ENCODE data around the gene TRPM3.

DNA sequence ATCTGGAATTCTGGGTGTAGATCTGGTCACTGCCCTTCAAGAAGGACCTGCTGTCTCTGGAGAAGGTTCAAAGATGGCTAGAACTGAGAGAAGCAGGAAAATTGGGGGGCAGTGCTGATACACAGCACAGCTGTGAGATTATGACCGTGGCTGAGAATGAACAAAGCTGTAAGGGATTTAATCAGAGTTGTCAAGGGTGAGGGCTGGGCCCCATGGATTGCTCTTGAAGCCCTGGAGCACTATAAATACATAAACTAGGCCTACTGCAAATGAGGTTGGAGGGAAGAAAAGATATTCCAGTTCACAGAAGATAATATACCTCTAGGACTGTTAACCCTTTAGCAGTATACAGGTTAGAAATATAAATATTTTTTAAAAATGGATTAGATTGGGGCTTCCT, 620.6 kb downstream of the TRPM3 start:
- TF ChIP-seq, protein P1, sequence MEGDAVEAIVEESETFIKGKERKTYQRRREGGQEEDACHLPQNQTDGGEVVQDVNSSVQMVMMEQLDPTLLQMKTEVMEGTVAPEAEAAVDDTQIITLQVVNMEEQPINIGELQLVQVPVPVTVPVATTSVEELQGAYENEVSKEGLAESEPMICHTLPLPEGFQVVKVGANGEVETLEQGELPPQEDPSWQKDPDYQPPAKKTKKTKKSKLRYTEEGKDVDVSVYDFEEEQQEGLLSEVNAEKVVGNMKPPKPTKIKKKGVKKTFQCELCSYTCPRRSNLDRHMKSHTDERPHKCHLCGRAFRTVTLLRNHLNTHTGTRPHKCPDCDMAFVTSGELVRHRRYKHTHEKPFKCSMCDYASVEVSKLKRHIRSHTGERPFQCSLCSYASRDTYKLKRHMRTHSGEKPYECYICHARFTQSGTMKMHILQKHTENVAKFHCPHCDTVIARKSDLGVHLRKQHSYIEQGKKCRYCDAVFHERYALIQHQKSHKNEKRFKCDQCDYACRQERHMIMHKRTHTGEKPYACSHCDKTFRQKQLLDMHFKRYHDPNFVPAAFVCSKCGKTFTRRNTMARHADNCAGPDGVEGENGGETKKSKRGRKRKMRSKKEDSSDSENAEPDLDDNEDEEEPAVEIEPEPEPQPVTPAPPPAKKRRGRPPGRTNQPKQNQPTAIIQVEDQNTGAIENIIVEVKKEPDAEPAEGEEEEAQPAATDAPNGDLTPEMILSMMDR (IDR thresholded peaks at IDR 0.05 in 4 of 5, conservative IDR thresholded peaks at IDR 0.05 in 1 of 5), result no peak
- TF ChIP-seq POLR2A (IDR thresholded peaks at IDR 0.05), result no peak

All from gastrocnemius medialis (tissue), 4 donors.